Fibroblast of lung (primary cell): ENCODE data around the gene OPN4. TPM values are rescaled to one million over a fixed set of nuclear protein-coding genes. Genes with fewer than 3 reads are reported as not detected.

Experiments
- DNase-seq, 2 donors: peaks; one replicate each; pipeline versions ENCODE4 v3.0.0 to v3.0.0-alpha.2; 2010; ENCODE audit warnings: low read depth in 2 of 2
- H2AFZ ChIP-seq: 2 replicates; pipeline ENCODE4 v1.5.1; 2012; ENCODE audit warnings: low read length, control low read depth, inconsistent platforms
- H3K27ac ChIP-seq: 2 replicates; pipeline ENCODE4 v1.5.1; 2011; ENCODE audit warnings: low read length, control low read depth; ENCODE audit not compliant: insufficient read depth
- H3K27me3 ChIP-seq: 2 replicates; pipeline ENCODE4 v1.5.1; 2011; ENCODE audit warnings: mild to moderate bottlenecking, low read length; ENCODE audit not compliant: control insufficient read depth, insufficient read depth
- H3K36me3 ChIP-seq: 2 replicates; pipeline ENCODE4 v1.5.1; 2011; ENCODE audit warnings: low read length; ENCODE audit not compliant: control insufficient read depth, insufficient read depth
- H3K4me1 ChIP-seq: 2 replicates; pipeline ENCODE4 v1.5.1; 2011; ENCODE audit warnings: low read length; ENCODE audit not compliant: control insufficient read depth, insufficient read depth; ENCODE audit errors: extremely low read depth
- H3K4me2 ChIP-seq: 2 replicates; pipeline ENCODE4 v1.5.1; 2011; ENCODE audit warnings: low read length, control low read depth; ENCODE audit not compliant: insufficient read depth; ENCODE audit errors: extremely low read depth
- H3K4me3 ChIP-seq, 4 experiments: fragments of 200-600 bp in 1 of 4; sonication (generic) in 1 of 4; replicated peaks in 1 of 4; 2 replicates each; pipeline ENCODE4 v1.5.1; 2011 to 2016; ENCODE audit warnings: low read length in 4 of 4, low read depth in 3 of 4, mild to moderate bottlenecking in 3 of 4, control low read depth in 2 of 4, inconsistent platforms in 1 of 4, mixed read lengths in 1 of 4; ENCODE audit not compliant: insufficient read depth in 1 of 4; ENCODE audit errors: control extremely low read depth in 1 of 4
- H3K79me2 ChIP-seq: 2 replicates; pipeline ENCODE4 v1.5.1; 2012; ENCODE audit warnings: mild to moderate bottlenecking, low read length, inconsistent platforms; ENCODE audit not compliant: control insufficient read depth, insufficient read depth
- H3K9ac ChIP-seq: 2 replicates; pipeline ENCODE4 v1.5.1; 2011; ENCODE audit warnings: mild to moderate bottlenecking, low read length, control low read depth; ENCODE audit not compliant: insufficient read depth
- H3K9me3 ChIP-seq: 2 replicates; pipeline ENCODE4 v1.5.1; 2012; ENCODE audit warnings: low read depth, low read length; ENCODE audit not compliant: control insufficient read depth, insufficient read depth
- H4K20me1 ChIP-seq: 2 replicates; pipeline ENCODE4 v1.5.1; 2011; ENCODE audit warnings: low read length; ENCODE audit not compliant: control insufficient read depth, insufficient read depth; ENCODE audit errors: extremely low read depth
- CTCF ChIP-seq, 2 donors: IDR thresholded peaks in 1 of 2; conservative IDR thresholded peaks in 1 of 2; 1 replicate in 1 of 2; 2 replicates in 1 of 2; pipeline ENCODE4 v1.5.1; 2011 to 2012; ENCODE audit warnings: low read length in 2 of 2, control low read depth in 1 of 2, inconsistent platforms in 1 of 2, low read depth in 1 of 2, mild to moderate bottlenecking in 1 of 2
- EZH2 ChIP-seq: IDR thresholded peaks from 2 replicates; pipeline ENCODE4 v1.5.1; 2012; ENCODE audit warnings: low read length, control low read depth, mild to moderate bottlenecking; ENCODE audit errors: missing control alignments
- polyA plus RNA-seq, 2 donors: library from polyadenylated mRNA; depleted of rRNA in 1 of 2; stranded (reverse) in 1 of 2; unstranded in 1 of 2; fragments of >200 nt; gene quantifications; 2 replicates each; pipeline ENCODE4 v1.2.1, GENCODE V29; 2011 to 2012; ENCODE audit warnings: missing spikeins in 1 of 2
- total RNA-seq: library from RNA; depleted of rRNA; stranded (reverse); fragments of >200 nt; gene quantifications from 2 replicates; pipeline ENCODE4 v1.2.1, GENCODE V29; 2014

OPN4 gene
- total and polyA plus RNA-seq, 2 donors (not counting 1 experiment from before 2014, with no cell fraction given) = not detected

- Histone ChIP-seq H3K4me1 (no peaks in the 10 kb centered on the region), H3K27ac (no peak overlapping the region), H3K4me3 (no peak overlapping the region), H2AFZ (no peak overlapping the region), H4K20me1 (no peaks in the 10 kb centered on the region), H3K36me3 (no peaks in the 10 kb centered on the region), H3K27me3 (peaks cover 2% of the 10 kb centered on the region), H3K9ac (no peak overlapping the region), H3K9me3 (no peaks in the 10 kb centered on the region), H3K79me2 (no peaks in the 10 kb centered on the region), H3K4me2 (no peak overlapping the region)
- TF ChIP-seq CTCF (conservative IDR thresholded peaks at IDR 0.05 in 1 of 2, IDR thresholded peaks at IDR 0.05 in 1 of 2; ENCODE audit: low read depth in 1 of 2, low read length in 2 of 2) (no peak), EZH2 (no peak)
- no peak for DNase-seq
These were observed 16.5 kb downstream of the OPN4 start for GRCh38 chr10:86670876-86671275.

DNA sequence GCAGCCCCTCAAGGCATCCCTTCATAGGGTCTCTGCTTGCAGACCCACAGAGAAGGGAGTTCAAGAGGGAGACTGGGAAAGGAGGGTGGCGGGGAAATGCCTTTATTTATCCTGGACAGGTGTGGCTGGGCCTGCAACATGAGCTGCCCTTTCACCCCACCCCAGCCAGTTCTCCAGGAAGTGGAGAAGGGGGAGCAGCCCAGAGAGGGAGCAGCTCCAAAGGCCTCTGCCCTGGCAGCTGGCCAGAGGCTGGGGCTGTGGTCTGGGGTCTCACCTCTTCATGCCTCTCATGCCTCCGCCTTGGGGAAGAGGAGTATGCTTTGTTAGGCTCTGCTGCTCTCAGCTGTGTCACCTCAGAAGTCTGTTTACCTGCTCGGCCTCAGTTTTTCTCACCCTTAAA, 17.1 kb downstream of the OPN4 start:
- Histone ChIP-seq H3K9ac (no peak overlapping the region), H3K36me3 (no peaks in the 10 kb centered on the region), H3K4me1 (no peaks in the 10 kb centered on the region), H3K9me3 (no peaks in the 10 kb centered on the region), H3K4me2 (no peak overlapping the region), H3K4me3 (no peak overlapping the region), H3K79me2 (no peaks in the 10 kb centered on the region), H4K20me1 (no peaks in the 10 kb centered on the region), H3K27me3 (peaks cover 2% of the 10 kb centered on the region), H2AFZ (no peak overlapping the region), H3K27ac (no peak overlapping the region)
- TF ChIP-seq CTCF (conservative IDR thresholded peaks at IDR 0.05 in 1 of 2, IDR thresholded peaks at IDR 0.05 in 1 of 2; ENCODE audit: low read depth in 1 of 2, low read length in 2 of 2) (no peak), EZH2 (no peak)
- no peak for DNase-seq

GRCh38 chr10:86671985-86672710, 17.8 kb downstream of the OPN4 start:
- DNase-seq = no peak
- Histone ChIP-seq H3K79me2 (no peaks in the 10 kb centered on the region), H4K20me1 (no peaks in the 10 kb centered on the region), H3K27me3 (peaks cover 2% of the 10 kb centered on the region), H3K4me2 (no peak overlapping the region), H3K4me1 (no peaks in the 10 kb centered on the region), H3K36me3 (no peaks in the 10 kb centered on the region), H3K9me3 (no peaks in the 10 kb centered on the region), H2AFZ (no peak overlapping the region), H3K27ac (no peak overlapping the region), H3K9ac (no peak overlapping the region), H3K4me3 (no peak overlapping the region)
- TF ChIP-seq EZH2 (no peak), CTCF (conservative IDR thresholded peaks at IDR 0.05 in 1 of 2, IDR thresholded peaks at IDR 0.05 in 1 of 2; ENCODE audit: low read depth in 1 of 2, low read length in 2 of 2) (no peak)
